ENCODE measurements around the gene P2RY2.
"Not testable (repeated sequence)": the region's sequence is repeated elsewhere in the genome, so short reads cannot be mapped to it uniquely, and the experiment has no call there.

P2RY2 gene

GRCh38 chr11:73189315-73189714 is 28.8 kb upstream of the P2RY2 start:
- DNase-seq: no peak

DNA sequence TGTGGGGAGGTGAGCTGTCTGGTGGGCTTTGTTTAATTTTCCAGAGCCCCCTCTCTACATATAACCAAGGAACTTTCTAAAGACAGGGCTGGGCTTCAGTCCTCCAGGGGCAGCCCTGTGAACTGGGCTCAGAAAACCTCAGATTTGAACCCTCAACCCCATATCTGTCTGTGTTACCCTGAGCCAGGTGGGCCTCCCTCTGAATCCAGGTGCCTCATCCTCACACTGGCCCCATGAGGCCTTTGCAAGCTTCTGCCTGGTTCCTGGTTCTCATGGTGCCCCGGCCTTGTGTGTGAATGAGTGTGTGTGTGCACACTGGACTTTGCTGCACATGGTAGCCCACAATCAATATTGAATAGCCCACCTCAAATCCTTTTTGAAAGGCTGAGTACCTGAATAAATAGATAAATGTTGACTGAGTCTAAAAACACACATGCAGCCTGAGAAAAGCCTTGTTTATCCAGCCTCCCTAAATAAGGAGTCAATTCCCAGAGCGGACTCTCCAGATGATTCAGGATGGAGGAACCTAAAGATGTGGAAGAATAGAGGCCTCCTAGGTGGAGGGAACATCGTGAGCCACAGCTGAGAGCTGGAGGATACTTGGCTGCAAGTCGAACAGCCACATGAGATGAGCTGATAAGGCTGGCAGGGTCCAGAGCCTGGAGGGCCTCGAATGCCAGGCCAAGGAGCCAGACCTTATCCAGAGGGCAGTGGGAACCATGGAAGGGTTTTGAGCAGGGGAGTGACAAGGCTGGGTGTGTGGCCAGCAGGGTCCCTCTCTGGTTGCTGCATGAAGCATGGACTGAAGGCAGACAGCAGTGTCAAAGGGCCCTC is 28.1 kb upstream of the P2RY2 start:
- DNase-seq: no peak

- DNase-seq: no peak
Observed at GRCh38 chr11:73190557-73190885, 27.6 kb upstream of the P2RY2 start.

- DNase-seq: no peak
Observed at GRCh38 chr11:73191151-73191550, 26.9 kb upstream of the P2RY2 start.

DNA sequence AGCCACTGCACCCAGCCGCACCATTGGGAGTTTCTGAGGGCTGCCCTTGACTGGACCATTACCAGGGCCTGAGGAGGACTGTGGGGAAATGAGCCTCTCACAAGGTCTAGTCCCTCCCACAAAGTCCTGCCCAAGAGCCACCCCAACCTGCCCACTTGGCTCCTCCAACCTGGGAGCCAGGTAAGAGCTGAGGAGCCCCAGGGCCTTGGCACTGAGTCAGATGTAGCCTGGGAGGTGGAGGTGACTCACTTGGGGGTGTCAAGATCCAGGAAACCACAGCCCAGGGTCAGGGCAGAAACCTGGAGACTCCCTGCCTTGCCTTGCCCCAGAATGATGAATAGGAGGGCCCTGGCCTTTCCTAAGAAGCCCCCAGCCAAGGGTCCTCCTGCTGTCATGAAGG is 25.8 kb upstream of the P2RY2 start:
- no peak for DNase-seq

DNA sequence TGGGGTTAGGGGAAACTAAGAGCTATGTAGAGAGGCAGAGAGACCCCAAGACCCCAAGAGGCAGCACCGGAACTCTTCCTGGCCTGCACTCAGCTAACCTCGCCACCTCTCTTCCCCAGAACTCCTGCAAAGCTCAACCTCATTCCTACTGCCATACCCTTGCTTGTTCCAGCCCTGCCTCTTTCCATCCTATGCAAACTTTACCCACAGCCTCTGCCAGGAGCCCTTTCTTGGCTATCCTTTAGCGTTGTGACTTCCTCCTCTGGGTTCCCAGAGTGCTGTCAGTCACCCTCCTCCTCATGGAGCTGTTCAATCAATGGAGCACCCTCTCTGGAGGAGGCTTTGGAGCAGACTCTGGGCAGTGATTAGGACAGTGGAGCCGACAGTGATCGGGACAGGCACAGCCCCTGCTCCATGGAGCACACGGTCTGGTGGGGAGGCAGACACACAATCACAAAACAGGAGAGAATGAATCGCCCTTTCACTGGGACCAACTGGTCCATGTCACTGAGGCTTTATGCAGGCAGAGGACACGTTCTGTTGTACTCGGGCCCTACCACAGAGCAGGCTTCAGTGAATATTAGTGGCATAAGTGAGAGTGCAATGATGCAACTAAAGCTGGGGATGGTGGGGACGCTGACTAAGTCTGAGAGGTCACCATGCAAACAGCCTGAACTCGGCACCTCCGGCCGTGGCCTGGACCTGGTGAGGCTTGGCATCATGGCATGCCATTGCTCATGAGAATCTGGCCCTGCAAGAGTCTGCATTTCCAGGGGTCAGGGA is 24.6 kb upstream of the P2RY2 start:
- no peak for DNase-seq

GRCh38 chr11:73194034-73194507 is 24.0 kb upstream of the P2RY2 start:
- no peak for DNase-seq

GRCh38 chr11:73194593-73194992 is 23.5 kb upstream of the P2RY2 start:
- no peak for DNase-seq

- DNase-seq: no peak
Observed at GRCh38 chr11:73195191-73196007, 22.7 kb upstream of the P2RY2 start.

GRCh38 chr11:73196576-73196975 is 21.5 kb upstream of the P2RY2 start:
- DNase-seq: no peak

- DNase-seq: no peak
Observed at GRCh38 chr11:73197348-73197747, 20.7 kb upstream of the P2RY2 start.

GRCh38 chr11:73197787-73198186 is 20.3 kb upstream of the P2RY2 start:
- DNase-seq: not testable (repeated sequence)

DNA sequence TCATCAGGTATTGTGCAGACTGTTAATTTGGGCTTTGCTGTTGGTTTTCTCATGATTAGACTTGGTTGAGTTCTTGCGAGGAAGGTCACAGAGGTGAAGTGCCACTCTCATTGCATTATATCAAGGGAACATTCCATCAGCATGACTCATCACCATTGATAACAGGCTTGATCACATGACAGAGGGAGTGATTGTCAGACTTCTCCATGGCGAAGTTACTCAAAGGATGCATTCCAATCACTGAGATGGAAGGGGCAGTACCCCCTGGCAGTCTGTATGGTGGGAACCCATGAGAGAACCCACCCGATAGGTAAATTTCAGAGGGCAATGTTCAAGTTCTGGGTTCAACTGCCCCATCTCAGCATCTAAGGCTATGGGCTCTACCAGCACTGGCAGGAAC is 19.4 kb upstream of the P2RY2 start:
- no peak for DNase-seq

DNA sequence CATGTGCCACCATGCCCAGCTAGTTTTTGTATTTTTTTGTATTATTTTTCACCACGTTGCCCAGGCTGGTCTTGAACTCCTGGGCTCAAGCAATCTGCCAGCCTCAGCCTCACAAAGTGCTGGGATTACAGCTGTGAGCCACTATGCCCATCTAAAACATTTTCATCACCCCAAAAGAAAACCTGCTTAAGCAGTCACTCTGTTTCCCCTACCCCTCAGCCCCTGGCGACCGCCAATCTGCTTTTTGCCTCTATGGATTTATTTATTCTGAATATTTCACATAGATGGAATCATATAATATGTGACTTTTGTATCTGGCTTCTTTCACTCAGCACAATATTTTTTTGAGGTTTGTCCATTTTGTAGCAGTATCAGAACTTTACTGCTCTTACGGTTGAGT is 18.6 kb upstream of the P2RY2 start:
- no peak for DNase-seq

GRCh38 chr11:73200256-73200655 is 17.8 kb upstream of the P2RY2 start:
- DNase-seq: no peak

DNA sequence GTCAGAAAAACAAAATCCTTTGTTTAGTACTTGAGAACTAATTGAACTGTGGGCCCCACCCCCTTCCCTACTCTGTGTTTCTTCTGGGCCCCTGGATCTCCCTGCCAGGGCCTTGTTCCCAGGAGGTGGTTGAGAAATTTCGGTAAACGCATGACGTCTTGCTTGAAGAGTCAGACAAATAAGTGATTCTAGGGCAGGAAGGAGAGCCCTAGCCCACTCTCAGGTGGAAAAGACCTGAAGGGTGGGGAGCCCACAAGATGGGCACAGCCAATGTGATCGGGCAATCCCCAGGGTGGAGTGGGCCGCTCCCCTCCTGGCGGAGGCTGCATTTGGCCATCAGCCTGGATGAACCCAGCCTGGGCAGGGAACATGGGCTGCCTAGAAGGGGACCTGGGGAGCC is 16.8 kb upstream of the P2RY2 start:
- no peak for DNase-seq

- no peak for DNase-seq
Observed at GRCh38 chr11:73201888-73202780, 15.9 kb upstream of the P2RY2 start.

GRCh38 chr11:73203322-73203721 is 14.8 kb upstream of the P2RY2 start:
- no peak for DNase-seq

- DNase-seq: no peak
Observed at GRCh38 chr11:73203790-73204189, 14.3 kb upstream of the P2RY2 start.

- DNase-seq: no peak
Observed at GRCh38 chr11:73204711-73205121, 13.4 kb upstream of the P2RY2 start.

GRCh38 chr11:73205661-73206343 is 12.3 kb upstream of the P2RY2 start:
- no peak for DNase-seq

GRCh38 chr11:73206801-73207200 is 11.3 kb upstream of the P2RY2 start:
- no peak for DNase-seq
